Measurements from ENCODE around the gene TMUB1. TPM values are rescaled to one million over a fixed set of nuclear protein-coding genes. Genes with fewer than 3 reads are reported as not detected.

Gene TMUB1
- total and polyA plus RNA-seq, 2 donors (not counting 3 experiments of a cell fraction or from before 2014, with no cell fraction given), result 41.3 to 45.3 TPM

DNA sequence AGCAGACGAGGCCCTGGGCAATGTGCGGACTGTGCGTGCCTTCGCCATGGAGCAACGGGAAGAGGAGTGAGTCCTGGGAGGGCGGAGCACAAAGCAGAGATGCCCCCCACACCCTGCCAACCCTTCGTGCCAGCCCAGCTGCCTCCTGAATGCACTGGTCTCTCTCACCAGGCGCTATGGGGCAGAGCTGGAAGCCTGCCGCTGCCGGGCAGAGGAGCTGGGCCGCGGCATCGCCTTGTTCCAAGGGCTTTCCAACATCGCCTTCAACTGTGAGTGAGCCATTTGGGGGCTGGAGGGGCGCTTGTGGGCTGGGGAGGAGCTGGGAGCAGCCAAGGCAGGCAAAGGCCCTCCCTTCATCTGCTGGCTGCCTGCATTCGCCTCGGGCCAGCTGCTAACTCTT lies 47.4 kb downstream of the TMUB1 start:
- dilution Hi-C loops (cut with MboI; ENCODE audit: extremely low pct_ligation_motif_present, low sequenced_read_pairs) (no loop called here), intact Hi-C loops (cut with micrococcal nuclease) (no loop called here)
- ChIA-PET CTCF (interaction anchor here (1.3 to 1.7 kb wide), 2 partner anchors 17 to 28 kb away, joined by 3 to 4 read pairs; no protein-coding TSS in a partner anchor), POLR2A (no interaction called here)
- no TSS peak for BruUV-seq (replicated peaks)
- no peaks in the 10 kb centered on the region for H3K9me1 ChIP-seq (replicated peaks; ENCODE audit: control insufficient read depth, extremely low read depth, insufficient read depth, low read length)
- TF ChIP-seq GATA2 (IDR thresholded peaks at IDR 0.05; ENCODE audit: insufficient read depth, insufficient read length, low read depth, low read length) (no peak), JUN (IDR thresholded peaks at IDR 0.05; ENCODE audit: borderline replicate concordance, insufficient read depth, insufficient read length, low read depth) (no peak), POLR2A (IDR thresholded peaks at IDR 0.05; ENCODE audit: low read depth, low read length) (no peak), FOS (IDR thresholded peaks at IDR 0.05; ENCODE audit: borderline replicate concordance, insufficient read depth, low read length) (no peak), MYC (IDR thresholded peaks at IDR 0.05; ENCODE audit: low read depth, low read length) (no peak), POLR2AphosphoS5 (IDR thresholded peaks at IDR 0.05; ENCODE audit: insufficient read depth, low read depth, low read length) (no peak), EZH2 (IDR thresholded peaks at IDR 0.05; ENCODE audit: borderline replicate concordance, low read depth, low read length, severe bottlenecking) (no peak)
- TF ChIP-seq, protein P1, sequence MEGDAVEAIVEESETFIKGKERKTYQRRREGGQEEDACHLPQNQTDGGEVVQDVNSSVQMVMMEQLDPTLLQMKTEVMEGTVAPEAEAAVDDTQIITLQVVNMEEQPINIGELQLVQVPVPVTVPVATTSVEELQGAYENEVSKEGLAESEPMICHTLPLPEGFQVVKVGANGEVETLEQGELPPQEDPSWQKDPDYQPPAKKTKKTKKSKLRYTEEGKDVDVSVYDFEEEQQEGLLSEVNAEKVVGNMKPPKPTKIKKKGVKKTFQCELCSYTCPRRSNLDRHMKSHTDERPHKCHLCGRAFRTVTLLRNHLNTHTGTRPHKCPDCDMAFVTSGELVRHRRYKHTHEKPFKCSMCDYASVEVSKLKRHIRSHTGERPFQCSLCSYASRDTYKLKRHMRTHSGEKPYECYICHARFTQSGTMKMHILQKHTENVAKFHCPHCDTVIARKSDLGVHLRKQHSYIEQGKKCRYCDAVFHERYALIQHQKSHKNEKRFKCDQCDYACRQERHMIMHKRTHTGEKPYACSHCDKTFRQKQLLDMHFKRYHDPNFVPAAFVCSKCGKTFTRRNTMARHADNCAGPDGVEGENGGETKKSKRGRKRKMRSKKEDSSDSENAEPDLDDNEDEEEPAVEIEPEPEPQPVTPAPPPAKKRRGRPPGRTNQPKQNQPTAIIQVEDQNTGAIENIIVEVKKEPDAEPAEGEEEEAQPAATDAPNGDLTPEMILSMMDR (IDR thresholded peaks at IDR 0.05; ENCODE audit: extremely low read depth in 1 of 2, insufficient read depth in 1 of 2, low read depth in 1 of 2, low read length in 2 of 2), result no peak
- TF ChIP-seq, protein P2, sequence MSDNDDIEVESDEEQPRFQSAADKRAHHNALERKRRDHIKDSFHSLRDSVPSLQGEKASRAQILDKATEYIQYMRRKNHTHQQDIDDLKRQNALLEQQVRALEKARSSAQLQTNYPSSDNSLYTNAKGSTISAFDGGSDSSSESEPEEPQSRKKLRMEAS (IDR thresholded peaks at IDR 0.05; ENCODE audit: insufficient read depth, insufficient read length), result no peak
- FAIRE-seq, result no peak
- H4K20me1 ChIP-seq (replicated peaks; ENCODE audit: control insufficient read depth, extremely low read depth, insufficient read depth, low read length), result no peaks in the 10 kb centered on the region
- no peak overlapping the region for H3K9ac ChIP-seq (replicated peaks; ENCODE audit: extremely low read depth, insufficient read depth, low read length)
- no peak overlapping the region for H3K27ac ChIP-seq (ENCODE audit: insufficient read depth, low read depth, low read length)
- no peaks in the 10 kb centered on the region for H3K9me3 ChIP-seq (replicated peaks; ENCODE audit: control insufficient read depth, insufficient read depth, low read length)
- peaks cover 0 to 17% of the 10 kb centered on the region in 2 experiments for H3K36me3 ChIP-seq (ENCODE audit: control insufficient read depth in 2 of 2, extremely low read depth in 1 of 2, insufficient read depth in 2 of 2, low read length in 2 of 2)
- H2AFZ ChIP-seq (ENCODE audit: low read depth, low read length), result no peak overlapping the region
- no peak overlapping the region for H3K4me3 ChIP-seq (replicated peaks in 1 of 3; ENCODE audit: insufficient read depth in 1 of 3, low read depth in 1 of 3, low read length in 3 of 3)
- no peak for DNase-seq (ENCODE audit: low read depth, low spot score)
- no peaks in the 10 kb centered on the region for H3K27me3 ChIP-seq (ENCODE audit: control insufficient read depth in 2 of 2, insufficient read depth in 2 of 2, low read length in 2 of 2)
- H3K4me1 ChIP-seq (ENCODE audit: control insufficient read depth, extremely low read depth, insufficient read depth, low read length), result peaks cover 20% of the 10 kb centered on the region
- no peak overlapping the region for H3K4me2 ChIP-seq (ENCODE audit: insufficient read depth, low read length)
- no peaks in the 10 kb centered on the region for H3K79me2 ChIP-seq (ENCODE audit: control insufficient read depth, insufficient read depth, low read length)

Data from endothelial cell of umbilical vein (primary cell).